LHCN-M2 (cell line): ENCODE measurements around the gene UBE2H. TPM values are rescaled to one million over a fixed set of nuclear protein-coding genes. Genes with fewer than 3 reads are reported as not detected.
"Not testable (repeated sequence)": the region's sequence is repeated elsewhere in the genome, so short reads cannot be mapped to it uniquely, and the experiment has no call there.

Experiments used
- DNase-seq: peaks from one replicate; pipeline ENCODE4 v3.0.0-alpha.2; 2012; ENCODE audit warnings: low read depth
- total RNA-seq: library from RNA; depleted of rRNA; stranded (reverse); fragments of >200 nt; gene quantifications from 2 replicates; pipeline ENCODE4 v1.2.3, GENCODE V29; 2014

Gene UBE2H
- total RNA-seq, 1 experiment from 2014 or later: 61.3 TPM

DNA sequence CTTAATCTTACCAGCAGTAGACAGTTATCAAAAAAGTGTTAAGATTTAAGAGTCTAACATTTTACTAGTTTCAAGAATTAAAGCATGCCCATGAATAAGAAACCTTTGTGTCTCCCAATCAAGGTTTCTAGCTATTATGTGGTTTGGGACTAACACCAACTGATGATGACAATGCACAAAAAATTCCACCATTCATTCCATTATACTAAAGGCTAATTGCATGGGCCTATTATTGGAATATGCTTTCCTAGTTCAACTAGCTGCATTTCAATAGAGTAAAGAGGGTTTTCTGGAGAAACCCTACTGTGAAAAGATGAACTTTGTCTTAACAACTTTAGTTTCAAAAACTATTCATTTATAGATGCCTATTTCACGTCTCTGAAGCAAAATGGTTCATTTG, 44.6 kb downstream of the UBE2H start:
- peak; percentile 21 for DNase-seq

DNA sequence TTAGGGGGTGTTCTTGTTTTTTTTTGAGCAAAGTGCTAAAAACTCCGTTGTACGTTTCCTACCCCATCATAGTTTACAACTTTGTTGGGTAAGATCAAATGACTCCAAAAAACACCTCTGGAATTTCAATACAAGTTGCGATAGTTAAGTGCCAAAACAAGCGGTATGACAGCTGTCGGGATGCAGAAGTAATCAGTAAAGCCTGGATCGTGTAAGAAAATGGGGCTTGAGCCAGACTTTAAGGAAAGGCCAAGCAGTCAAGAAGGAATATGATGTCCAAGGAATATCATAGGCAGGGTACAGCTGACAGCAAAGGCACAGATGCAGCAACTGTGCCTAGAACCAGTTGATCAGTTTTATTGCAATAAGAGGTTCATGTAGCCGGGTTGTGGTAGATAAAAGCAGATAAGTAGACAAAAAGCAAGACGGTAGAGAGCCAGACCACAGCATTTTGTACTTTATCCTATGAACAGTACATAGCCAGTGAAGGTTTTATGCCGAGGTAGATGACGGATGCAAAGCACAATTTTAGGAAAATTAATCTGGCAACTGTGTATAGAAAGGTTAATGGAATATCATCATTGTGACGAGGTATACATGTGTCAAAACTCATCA, 45.5 kb downstream of the UBE2H start:
- DNase-seq: no peak

DNA sequence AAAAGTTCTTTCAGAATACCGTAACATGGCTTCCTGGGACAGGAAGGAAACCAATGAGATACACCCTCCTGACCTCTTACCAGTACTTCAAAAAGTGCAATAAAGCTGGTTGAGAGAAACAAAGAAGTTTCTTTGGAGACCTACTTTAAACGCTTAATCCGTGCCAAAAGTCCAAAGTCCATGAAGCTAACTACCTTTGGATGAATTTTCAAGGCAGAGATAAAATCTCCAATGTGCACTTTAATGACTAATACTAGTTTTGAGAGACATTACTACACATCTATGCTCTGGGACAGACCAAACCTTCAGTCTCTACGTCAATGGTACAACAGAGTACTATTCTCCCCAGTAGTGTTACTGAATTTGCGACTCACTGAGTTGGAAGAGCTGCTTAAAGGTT, 46.1 kb downstream of the UBE2H start:
- no peak for DNase-seq

DNA sequence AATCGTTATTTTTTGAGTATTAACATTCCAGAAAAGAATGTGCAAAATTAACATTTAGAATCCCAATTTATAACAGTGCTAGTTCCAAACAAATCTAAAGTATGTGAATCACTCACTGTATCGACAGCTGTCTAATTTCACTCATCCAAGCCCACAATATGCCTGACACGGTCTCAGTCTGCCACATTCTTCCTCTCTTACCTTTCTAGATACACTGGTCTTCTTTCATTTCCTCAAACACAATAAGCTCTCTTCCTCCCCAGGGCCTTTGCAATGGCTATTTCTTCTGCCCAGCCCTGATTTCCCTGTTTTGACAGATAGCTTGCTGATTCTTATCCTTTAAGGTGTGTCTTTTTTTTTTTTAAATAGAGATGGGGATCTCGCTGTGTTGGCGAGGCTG, 48.8 kb downstream of the UBE2H start:
- DNase-seq: peak; percentile 41

DNA sequence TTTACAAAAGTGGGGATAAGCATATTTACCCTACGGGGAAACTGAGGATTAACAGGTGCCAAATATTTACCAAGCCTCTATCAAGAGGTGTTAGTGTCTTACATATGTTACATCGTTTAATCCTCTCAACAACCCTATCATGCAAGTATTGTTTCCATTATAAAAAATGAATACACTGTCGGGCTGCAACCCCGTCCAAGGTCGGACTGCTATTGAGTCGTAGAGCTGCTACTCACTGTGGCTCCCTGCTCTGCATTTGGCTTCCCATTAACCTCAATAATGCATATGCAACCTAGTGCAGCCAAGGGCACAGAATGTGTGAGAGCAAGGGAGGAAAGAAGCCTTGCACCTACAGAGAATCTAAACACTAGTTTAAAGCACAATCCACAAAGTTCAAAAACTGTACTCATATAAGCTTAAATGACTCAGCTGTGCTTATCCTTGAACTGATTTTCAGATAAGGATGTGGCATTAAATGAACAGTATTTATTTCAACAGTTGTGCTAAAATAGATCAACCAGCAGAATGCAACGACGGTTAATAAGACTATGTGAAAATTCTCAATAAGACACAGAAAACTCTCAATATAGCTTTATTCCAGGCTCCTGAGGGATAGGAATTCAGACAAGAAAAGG, 49.9 kb downstream of the UBE2H start:
- DNase-seq: no peak

DNA sequence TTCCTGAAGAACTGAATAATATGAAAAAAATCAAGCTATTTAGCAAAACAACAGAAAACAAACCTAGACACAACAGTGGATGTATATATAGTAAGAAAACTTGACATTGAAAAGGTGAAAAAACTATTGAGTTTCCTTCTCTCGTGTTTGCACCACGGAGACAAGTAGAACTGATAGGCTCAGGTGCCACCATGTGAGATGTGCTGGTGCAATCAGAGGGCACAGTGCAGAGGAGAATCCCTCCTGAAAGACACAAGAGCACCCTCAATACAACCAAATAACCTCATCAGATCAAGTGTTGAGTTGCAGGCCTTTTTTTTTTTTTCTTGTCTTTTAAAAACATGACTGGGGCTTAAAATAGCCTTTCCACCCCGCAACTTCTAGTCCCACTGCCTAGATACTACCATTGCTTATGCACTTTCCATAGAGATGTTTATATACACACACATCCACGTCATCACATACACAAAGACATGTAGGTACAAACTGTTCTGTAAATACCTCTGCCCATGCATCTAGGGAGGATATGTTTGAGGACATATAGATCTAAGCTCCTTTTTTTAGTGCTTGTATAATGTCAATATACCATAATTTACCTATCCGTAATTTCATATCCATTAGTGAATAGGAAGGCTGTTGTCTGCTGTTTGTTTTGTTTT, 54.1 kb downstream of the UBE2H start:
- DNase-seq: no peak

DNA sequence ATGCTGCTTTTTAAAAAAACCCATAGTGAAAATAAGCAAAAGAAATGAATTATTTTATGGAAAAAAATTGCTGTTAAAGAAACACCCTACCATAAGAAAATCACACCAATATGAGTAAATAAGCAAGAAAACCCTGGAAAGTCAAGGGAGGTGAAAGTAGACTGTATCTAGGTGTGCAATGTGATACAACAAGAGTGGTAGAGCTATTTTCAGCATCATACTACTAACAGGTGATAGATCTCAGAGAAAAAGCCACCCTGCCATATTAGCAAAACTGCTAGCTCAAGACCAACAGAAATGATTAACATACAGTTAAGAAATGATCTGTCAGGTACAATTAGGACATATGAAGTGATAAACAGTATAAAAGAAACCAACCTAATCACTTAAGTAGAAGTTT, 54.8 kb downstream of the UBE2H start:
- DNase-seq: no peak

DNA sequence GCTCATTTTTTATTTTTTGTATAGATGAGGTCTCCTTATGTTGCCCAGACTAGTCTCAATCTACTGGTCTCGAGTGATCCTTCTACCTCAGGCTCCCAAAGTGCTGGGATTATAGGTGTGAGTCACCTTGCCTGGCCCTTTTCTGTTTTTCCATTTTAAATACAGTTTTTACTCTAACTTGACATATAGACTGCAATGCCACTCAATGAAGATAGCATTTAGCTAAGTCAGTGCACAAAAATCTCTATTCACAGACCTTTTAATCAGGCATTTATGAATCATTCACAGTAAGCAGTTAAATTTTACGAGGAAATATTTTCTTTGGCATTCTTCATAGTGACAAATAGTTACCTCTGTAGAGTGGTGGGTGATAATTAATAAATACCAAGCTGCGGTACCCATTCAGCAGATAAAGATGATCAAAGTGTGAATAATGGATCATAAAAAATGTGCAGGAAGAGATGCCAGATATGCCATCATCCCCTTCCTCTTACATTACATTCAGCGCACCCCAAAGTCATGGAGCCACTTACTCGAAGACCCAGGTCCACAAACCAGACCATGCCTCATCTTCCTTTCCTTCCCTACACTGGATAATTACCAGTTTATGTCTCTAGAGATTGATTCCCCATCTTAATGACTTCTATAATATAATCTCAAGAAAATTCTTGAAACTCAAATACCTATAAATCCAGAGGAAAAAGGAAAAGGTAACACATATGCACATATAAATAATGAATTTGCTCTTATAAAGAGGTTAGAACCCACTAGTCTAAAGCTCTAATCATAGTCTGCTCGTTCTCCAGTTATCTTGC, 56.0 kb downstream of the UBE2H start:
- DNase-seq: no peak

DNA sequence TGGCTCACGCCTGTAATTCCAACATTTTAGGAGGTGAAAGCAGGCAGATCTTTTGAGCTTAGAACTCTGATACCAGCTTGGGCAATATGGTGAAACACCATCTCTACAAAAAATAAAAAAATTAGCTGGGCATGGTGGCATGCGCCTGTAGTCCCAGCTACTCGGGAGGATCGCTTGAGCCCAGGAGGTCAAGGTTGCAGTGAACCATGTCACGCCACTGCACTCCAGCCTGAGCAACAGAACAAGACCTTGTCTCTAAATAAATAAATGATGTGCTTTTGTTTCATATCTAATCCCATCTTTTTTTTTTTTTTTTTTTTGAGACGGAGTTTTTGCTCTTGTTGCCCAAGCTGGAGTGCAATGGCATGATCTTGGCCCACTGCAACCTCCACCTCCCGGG, 58.6 kb downstream of the UBE2H start:
- not testable (repeated sequence) for DNase-seq

DNA sequence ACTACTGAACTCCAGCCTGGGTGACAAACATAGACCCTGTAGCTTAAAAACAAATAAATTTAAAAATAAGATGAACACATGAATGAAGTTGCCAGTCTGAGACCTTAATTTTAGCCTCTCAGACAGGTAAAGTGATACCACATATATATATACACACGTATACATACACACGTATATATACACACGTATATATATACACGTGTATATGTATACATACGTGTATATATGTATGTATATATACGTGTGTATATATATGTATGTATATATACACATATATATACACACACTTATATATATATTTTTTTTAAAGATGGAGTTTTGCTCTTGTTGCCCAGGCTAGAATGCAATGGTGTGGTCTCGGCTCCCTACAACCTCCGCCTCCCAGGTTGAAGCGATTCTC, 62.7 kb downstream of the UBE2H start:
- no peak for DNase-seq

DNA sequence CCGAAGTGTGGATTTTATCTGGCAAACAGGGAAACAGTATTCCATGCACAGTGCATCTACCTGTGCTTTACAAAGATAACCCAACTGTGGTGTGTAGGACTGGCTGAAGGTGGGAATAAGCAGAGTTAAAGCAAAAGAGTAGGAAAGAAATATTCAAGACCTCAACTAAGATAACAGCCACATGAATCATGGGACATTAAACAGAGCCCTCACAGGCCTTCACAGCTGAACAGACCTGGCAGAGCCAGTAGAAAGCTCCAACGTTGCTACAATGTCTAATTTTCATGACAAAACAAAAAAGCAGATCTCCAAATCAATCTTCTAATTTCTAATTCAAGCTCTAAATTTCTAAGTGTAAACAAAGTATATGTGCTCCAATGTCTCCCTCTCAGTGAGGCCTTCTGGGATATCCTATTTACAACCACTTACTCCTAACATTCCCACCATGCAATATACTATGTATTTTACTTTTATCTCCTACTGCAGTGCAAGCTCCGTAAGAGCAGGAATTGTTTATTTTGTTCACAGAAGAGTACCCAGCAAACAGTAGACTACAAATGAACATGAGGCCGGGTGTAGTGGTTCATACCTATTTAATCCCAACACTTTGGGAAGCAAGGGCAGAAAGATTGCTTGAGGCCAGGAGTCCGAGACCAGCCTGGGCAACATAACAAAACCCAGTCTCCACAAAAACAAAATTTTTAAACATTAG, 63.5 kb downstream of the UBE2H start:
- no peak for DNase-seq

DNA sequence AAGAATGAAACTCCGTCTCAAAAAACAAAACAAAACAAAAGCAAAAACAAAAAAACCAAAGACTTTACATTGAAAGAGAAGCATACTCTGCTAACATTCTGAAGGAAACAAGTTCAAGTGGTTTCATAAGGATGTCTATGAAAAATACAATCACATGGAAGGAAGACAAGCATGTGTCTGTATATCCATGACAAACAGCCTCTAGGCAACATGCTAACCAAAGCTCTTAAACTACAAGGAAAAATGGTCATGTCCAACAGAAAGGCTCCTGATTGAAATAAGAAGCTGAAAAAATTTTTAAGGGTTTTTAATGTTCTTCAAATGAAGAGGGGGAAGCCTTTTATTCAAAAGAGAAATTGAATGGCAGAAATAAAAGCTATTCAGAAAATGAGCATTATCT, 64.9 kb downstream of the UBE2H start:
- DNase-seq: no peak

DNA sequence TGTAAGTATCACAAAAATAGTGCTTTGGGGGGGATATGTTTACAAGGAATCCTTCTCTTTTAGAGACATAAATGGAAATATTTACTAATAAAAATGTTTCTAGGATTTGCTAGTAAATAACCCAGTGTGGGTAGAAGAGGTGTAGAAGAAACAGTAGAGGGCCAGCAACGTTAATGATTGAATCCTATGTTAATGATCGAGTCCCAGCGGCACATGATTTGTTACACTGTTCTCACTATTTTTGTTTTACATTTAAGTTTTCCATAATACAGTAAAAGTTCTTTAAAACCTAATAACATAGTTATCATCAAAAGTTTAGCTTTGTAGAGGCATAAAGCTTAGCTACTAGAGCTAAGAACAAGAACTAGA, 66.0 kb downstream of the UBE2H start:
- no peak for DNase-seq

DNA sequence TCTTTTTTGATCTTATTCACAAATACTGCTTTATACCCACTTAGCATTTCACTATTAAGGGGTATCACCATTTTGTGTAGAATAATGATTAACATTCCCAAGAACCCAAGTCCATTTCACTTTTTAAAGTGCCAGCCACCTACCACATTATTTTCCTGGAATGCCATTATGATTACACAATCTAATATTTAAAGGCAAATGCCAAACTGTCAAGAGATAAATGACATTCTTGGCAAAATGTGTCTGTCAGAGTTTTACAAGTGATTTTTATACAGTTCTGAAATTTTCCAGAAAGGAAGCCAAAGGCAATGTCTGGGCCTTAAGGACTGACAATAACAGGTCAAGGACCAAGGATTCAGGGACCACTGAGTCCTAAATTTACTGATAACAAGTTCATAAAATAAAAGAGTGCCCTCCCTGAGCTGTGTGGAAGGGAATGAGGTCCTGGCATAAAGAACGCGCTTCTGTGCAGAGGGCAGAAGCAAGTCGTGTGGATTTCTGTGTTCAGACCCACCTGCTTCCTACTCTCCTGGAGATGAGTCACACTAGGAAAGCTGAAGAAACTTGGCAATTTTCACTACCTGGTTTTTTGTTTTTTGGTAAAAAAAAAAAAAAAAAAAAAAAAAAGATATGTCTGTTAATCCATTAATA, 66.5 kb downstream of the UBE2H start:
- DNase-seq: no peak

DNA sequence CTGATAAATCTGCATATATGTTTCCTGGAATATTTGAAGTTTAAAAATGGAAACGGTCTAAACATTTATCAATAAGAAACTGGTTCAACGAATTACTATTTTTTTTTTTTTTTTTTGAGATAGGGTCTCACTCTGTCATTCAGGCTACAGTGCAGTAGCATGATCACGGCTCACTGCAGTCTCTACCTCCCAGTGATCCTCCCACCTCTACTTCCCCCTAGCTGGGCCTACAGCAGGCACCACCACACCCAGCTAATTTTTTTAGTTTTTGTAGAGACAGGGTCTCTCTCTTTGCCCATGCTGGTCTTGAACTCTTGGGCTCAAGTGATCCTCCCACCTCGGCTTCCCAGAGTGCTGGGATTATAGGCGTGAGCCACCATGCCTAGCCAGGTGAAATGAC, 68.3 kb downstream of the UBE2H start:
- no peak for DNase-seq

DNA sequence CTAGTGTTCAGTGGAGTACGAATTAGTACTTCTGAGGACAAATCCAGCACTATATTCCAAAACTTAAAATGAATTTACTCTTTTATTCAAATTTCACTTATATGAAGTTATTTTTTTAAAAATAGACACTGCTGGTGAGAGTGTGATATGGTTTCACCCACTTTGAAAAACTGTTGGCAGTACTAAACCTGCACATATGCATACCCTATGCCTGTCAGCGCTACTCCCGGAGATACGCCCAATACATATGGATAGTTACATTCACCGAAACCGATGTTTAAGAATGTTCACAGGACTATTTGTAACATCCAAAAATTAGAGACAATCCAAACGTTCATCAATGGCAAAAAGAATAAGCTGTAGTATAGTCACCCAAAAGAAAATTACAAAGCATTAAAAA, 69.6 kb downstream of the UBE2H start:
- DNase-seq: no peak

DNA sequence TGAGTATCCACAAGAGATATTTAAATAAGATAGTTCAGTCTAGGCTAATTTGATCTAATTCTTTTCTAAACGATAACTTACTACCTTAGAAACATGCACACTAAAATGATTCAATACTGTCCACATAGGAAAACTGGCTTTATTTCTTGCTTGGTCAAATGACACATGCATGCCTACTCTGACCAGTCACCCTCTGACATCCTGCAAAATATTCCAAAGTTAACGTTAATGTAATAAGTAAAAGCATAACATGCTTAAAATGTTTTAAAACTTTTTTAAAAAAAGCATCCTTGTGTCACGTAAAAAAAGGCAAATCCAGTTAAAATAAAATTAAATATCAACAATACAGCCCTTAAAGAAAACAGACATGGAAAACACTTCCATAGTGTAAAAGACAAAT, 70.2 kb downstream of the UBE2H start:
- DNase-seq: peak; percentile 57

DNA sequence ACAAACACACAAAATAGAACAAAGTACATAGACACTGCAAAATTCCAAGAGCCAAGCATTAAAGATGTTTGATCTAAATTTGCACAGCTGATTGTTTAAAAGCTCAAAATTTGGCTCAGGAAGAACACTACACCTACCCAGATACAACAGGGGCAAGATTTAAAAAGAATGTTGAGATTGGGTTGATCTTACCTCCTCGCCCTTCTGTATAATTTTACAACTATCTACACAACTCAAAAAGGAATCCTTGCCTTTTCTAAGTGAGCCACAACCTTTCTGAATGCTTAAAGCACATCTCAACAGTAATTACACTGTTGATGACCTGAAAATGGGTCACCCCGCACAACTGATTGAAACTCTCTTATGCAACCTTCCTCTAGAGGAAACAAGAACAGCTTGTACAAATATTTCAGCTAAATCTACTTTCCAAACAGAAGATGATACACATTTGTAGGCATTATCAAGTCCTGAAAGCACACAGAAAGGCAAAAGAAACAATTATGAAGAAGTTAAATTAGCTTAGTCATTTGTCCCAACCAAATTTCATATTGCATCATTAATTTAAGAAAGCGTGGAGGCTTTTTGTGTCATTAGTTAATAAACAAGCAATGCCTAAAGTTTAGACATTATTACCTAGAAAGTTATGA, 75.5 kb downstream of the UBE2H start:
- peak; percentile 52 for DNase-seq

DNA sequence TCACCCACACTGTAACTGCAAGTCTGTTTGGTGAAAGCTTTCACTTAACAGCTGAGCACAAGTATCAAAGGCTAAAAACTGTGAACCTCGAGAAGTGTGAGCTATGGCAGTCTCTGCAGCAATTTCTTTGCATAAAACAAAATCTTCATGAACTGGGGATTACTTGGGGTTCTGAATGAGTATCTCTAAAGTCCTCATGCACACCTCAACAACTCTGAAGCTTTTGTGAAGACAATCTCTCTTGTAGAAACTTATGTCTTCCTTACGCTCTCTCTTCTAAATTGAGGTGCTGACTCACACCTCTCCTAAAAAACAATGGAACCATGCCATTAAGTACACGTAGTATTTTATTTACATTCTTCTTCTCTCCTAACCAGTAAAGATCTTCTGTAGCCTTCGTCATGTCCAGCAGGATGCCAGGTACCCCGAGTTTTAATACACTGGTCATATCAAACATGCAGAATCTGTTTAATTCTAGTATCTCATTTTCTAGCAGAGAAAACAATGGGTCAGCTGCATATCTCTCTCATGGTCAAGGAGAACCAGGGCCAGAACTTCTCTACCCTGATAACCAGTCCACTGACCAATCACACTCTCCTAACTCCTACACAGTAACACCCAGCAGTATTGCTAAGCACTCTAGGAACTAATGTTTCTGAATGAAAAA, 76.9 kb downstream of the UBE2H start:
- peak; percentile 49 for DNase-seq

DNA sequence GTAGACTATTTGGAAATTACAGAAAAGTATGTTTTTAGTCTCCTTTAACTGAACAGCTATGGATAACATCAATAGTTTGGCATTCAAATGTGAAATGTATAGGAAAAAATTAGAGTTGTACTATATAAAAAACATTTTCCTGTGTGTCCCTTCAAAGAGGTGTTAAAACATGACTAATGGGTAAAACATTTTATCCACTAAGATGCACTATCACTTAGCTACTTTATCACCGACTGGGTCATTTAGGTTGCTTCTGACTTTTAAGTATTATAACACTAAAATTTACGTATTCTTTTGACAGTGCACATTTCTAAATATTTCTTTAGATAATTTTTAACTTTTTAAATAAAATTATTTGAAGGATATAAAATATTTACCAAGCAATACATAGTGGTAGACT, 77.6 kb downstream of the UBE2H start:
- no peak for DNase-seq
